ENCODE measurements around the gene GREB1L. TPM values are rescaled to one million over a fixed set of nuclear protein-coding genes. Genes with fewer than 3 reads are reported as not detected.
"Not testable (repeated sequence)": the region's sequence is repeated elsewhere in the genome, so short reads cannot be mapped to it uniquely, and the experiment has no call there.

GREB1L gene
- total and polyA plus RNA-seq, 2 donors (not counting 1 experiment from before 2014, with no cell fraction given), result not detected

- no peaks in the 10 kb centered on the region for H3K9me3 ChIP-seq (ENCODE audit: control extremely low read depth in 1 of 3, control insufficient read depth in 2 of 3, insufficient read depth in 1 of 3, low read length in 2 of 3)
- no peaks in the 10 kb centered on the region for H3K9me3 Mint-ChIP-seq (ENCODE audit: insufficient read depth)
- no peak overlapping the region for H3K4me3 Mint-ChIP-seq
- no peak for TF ChIP-seq EZH2 (IDR thresholded peaks at IDR 0.05; ENCODE audit: borderline replicate concordance, insufficient read depth, low read depth, low read length, poor library complexity, severe bottlenecking)
- TF ChIP-seq CTCF (IDR thresholded peaks at IDR 0.05), result no peak
- no peak overlapping the region for H3K4me2 ChIP-seq (replicated peaks; ENCODE audit: low read depth, low read length, poor library complexity, severe bottlenecking)
- peaks cover 8% of the 10 kb centered on the region for H3K27me3 Mint-ChIP-seq
- no peak overlapping the region for H2AFZ ChIP-seq (ENCODE audit: insufficient read depth, low read depth, low read length, poor library complexity, severe bottlenecking)
- POLR2A ChIA-PET, result no interaction called here
- H3K36me3 ChIP-seq (replicated peaks in 1 of 2; ENCODE audit: control extremely low read depth in 1 of 2, control insufficient read depth in 1 of 2, extremely low read depth in 1 of 2, insufficient read depth in 2 of 2, low read length in 1 of 2), result no peaks in the 10 kb centered on the region
- no peak overlapping the region for H3K27ac Mint-ChIP-seq
- peaks cover 0 to 4% (median 0%) of the 10 kb centered on the region in 4 experiments for H3K27me3 ChIP-seq (replicated peaks in 1 of 4; ENCODE audit: control extremely low read depth in 1 of 4, control insufficient read depth in 3 of 4, insufficient read depth in 4 of 4, low read length in 3 of 4)
- intact Hi-C loops (cut with micrococcal nuclease), result no loop called here
- WGBS (ENCODE audit: insufficient coverage), result 90% methylated on average over 2 of the region's 4 CpGs
- no peak for DNase-seq
- no peaks in the 10 kb centered on the region for H3K4me1 ChIP-seq (ENCODE audit: control insufficient read depth in 2 of 2, insufficient read depth in 2 of 2, low read length in 2 of 2)
- H3K9ac ChIP-seq (ENCODE audit: low read length), result no peak overlapping the region
- H3K27ac ChIP-seq (ENCODE audit: low read length in 2 of 2), result no peak overlapping the region
- ATAC-seq (ENCODE audit: low read depth), result no peak
- H3K4me3 ChIP-seq (ENCODE audit: control extremely low read depth in 1 of 5, extremely low read depth in 1 of 5, insufficient read depth in 1 of 5, low read depth in 2 of 5, low read length in 4 of 5), result no peak overlapping the region
- CTCF ChIA-PET, result no interaction called here
- H4K20me1 ChIP-seq (ENCODE audit: control insufficient read depth, insufficient read depth, low read length, poor library complexity, severe bottlenecking), result no peaks in the 10 kb centered on the region
- no peaks in the 10 kb centered on the region for H3K79me2 ChIP-seq (ENCODE audit: control insufficient read depth, insufficient read depth, low read length)
- H3K4me1 Mint-ChIP-seq, result no peaks in the 10 kb centered on the region
These were observed 127.1 kb downstream of the GREB1L start for GRCh38 chr18:21369146-21369545.

GRCh38 chr18:21369597-21369996 is 127.6 kb downstream of the GREB1L start:
- H3K79me2 ChIP-seq (ENCODE audit: control insufficient read depth, insufficient read depth, low read length); intact Hi-C loops (cut with micrococcal nuclease); H3K27me3 Mint-ChIP-seq; H3K36me3 ChIP-seq (replicated peaks in 1 of 2; ENCODE audit: control extremely low read depth in 1 of 2, control insufficient read depth in 1 of 2, extremely low read depth in 1 of 2, insufficient read depth in 2 of 2, low read length in 1 of 2); H3K4me1 Mint-ChIP-seq; H3K4me1 ChIP-seq (ENCODE audit: control insufficient read depth in 2 of 2, insufficient read depth in 2 of 2, low read length in 2 of 2); H3K9me3 ChIP-seq (ENCODE audit: control extremely low read depth in 1 of 3, control insufficient read depth in 2 of 3, insufficient read depth in 1 of 3, low read length in 2 of 3); H3K4me3 ChIP-seq (ENCODE audit: control extremely low read depth in 1 of 5, extremely low read depth in 1 of 5, insufficient read depth in 1 of 5, low read depth in 2 of 5, low read length in 4 of 5); ATAC-seq (ENCODE audit: low read depth); H3K27ac Mint-ChIP-seq; H2AFZ ChIP-seq (ENCODE audit: insufficient read depth, low read depth, low read length, poor library complexity, severe bottlenecking); POLR2A ChIA-PET; H3K27ac ChIP-seq (ENCODE audit: low read length in 2 of 2); H3K4me2 ChIP-seq (replicated peaks; ENCODE audit: low read depth, low read length, poor library complexity, severe bottlenecking); H3K9me3 Mint-ChIP-seq (ENCODE audit: insufficient read depth); DNase-seq; CTCF ChIA-PET; H3K4me3 Mint-ChIP-seq; H3K27me3 ChIP-seq (replicated peaks in 1 of 4; ENCODE audit: control extremely low read depth in 1 of 4, control insufficient read depth in 3 of 4, insufficient read depth in 4 of 4, low read length in 3 of 4); H3K9ac ChIP-seq (ENCODE audit: low read length); H4K20me1 ChIP-seq (ENCODE audit: control insufficient read depth, insufficient read depth, low read length, poor library complexity, severe bottlenecking): not testable (repeated sequence)
- 97% methylated on average over 4 of the region's 7 CpGs for WGBS (ENCODE audit: insufficient coverage)

All from B cell (primary cell).